ENCODE measurements around the gene RAD18.
A peak's percentile ranks its signal among the peaks of the same experiment; 100 is the strongest.

RAD18 gene

GRCh38 chr3:8963137-8963853, at the start of gene RAD18:
RAD18 (minus strand) TSS chr3:8963472; CDS start chr3:8963385, 87 bp downstream.
- peak; percentile 73 for DNase-seq

GRCh38 chr3:9012521-9012920, 49.2 kb upstream of the RAD18 start:
- DNase-seq, result no peak

GRCh38 chr3:9009976-9010545, 46.8 kb upstream of the RAD18 start:
- no peak for DNase-seq

- no peak for DNase-seq
Measured at GRCh38 chr3:9008550-9009255, 45.4 kb upstream of the RAD18 start.

- no peak for DNase-seq
Measured at GRCh38 chr3:9007928-9008327, 44.7 kb upstream of the RAD18 start.

GRCh38 chr3:9007213-9007612, 43.9 kb upstream of the RAD18 start:
- no peak for DNase-seq

- no peak for DNase-seq
Measured at GRCh38 chr3:9000041-9000440, 36.8 kb upstream of the RAD18 start.

- DNase-seq, result no peak
Measured at GRCh38 chr3:8997151-8997550, 33.9 kb upstream of the RAD18 start.

- DNase-seq, result no peak
Measured at GRCh38 chr3:8996681-8997121, 33.4 kb upstream of the RAD18 start.

GRCh38 chr3:8996216-8996615, 32.9 kb upstream of the RAD18 start:
- no peak for DNase-seq

GRCh38 chr3:8994226-8994625, 31.0 kb upstream of the RAD18 start:
- DNase-seq, result no peak

- DNase-seq, result no peak
Measured at GRCh38 chr3:8993331-8993730, 30.1 kb upstream of the RAD18 start.

- DNase-seq, result no peak
Measured at GRCh38 chr3:8992854-8993253, 29.6 kb upstream of the RAD18 start.

- DNase-seq, result no peak
Measured at GRCh38 chr3:8992199-8992598, 28.9 kb upstream of the RAD18 start.

GRCh38 chr3:8990266-8991215, 27.3 kb upstream of the RAD18 start:
- DNase-seq, result peak; percentile 65

GRCh38 chr3:8988791-8989558, 25.7 kb upstream of the RAD18 start:
- DNase-seq, result no peak

GRCh38 chr3:8988384-8988655, 25.0 kb upstream of the RAD18 start:
- no peak for DNase-seq

GRCh38 chr3:8987645-8988383, 24.5 kb upstream of the RAD18 start:
- DNase-seq, result no peak

GRCh38 chr3:8987226-8987625, 24.0 kb upstream of the RAD18 start:
- DNase-seq, result no peak

GRCh38 chr3:8986741-8987140, 23.5 kb upstream of the RAD18 start:
- DNase-seq, result no peak

GRCh38 chr3:8985876-8986275, 22.6 kb upstream of the RAD18 start:
- DNase-seq, result no peak

GRCh38 chr3:8985411-8985831, 22.1 kb upstream of the RAD18 start:
- no peak for DNase-seq

Data from DMS79 treated with DMSO at 0.1 percent for 48 hours (cell line).